Upper lobe of right lung (tissue), 1 donor: ENCODE measurements around the gene MUCL3. TPM values are rescaled to one million over a fixed set of nuclear protein-coding genes. Genes with fewer than 3 reads are reported as not detected.
A peak's percentile ranks its signal among the peaks of the same experiment; 100 is the strongest.
"Not testable (repeated sequence)": the region's sequence is repeated elsewhere in the genome, so short reads cannot be mapped to it uniquely, and the experiment has no call there.

Source experiments
- ATAC-seq: fragments of 200-7000 bp; cut with Tn5 transposase; one replicate; pipeline ENCODE4 v1.9.1; 2020; ENCODE audit warnings: mild to moderate bottlenecking, moderate library complexity
- DNase-seq: peaks from one replicate; pipeline ENCODE4 v3.0.0-alpha.2; 2020
- H3K27ac ChIP-seq: fragments of 200-600 bp; one replicate; pipeline ENCODE4 v1.8.0; 2022
- H3K27me3 ChIP-seq: fragments of 200-600 bp; one replicate; pipeline ENCODE4 v1.8.0; 2022; ENCODE audit warnings: mild to moderate bottlenecking
- H3K36me3 ChIP-seq: fragments of 200-600 bp; one replicate; pipeline ENCODE4 v1.8.0; 2022
- H3K4me1 ChIP-seq: fragments of 200-600 bp; one replicate; pipeline ENCODE4 v1.8.0; 2022
- H3K4me3 ChIP-seq: fragments of 200-600 bp; one replicate; pipeline ENCODE4 v1.8.0; 2022; ENCODE audit warnings: mild to moderate bottlenecking
- H3K9me3 ChIP-seq: fragments of 200-600 bp; one replicate; pipeline ENCODE4 v1.8.0; 2022
- CTCF ChIP-seq: fragments of 200-600 bp; IDR thresholded peaks from one replicate; pipeline ENCODE4 v1.8.0; 2022; ENCODE audit warnings: antibody characterized with exemption
- intact Hi-C: fragments of 100-400 bp; cut with DNase I; formaldehyde crosslinking; loops from one replicate; pipeline ENCODE4 v1.11.0; 2022
- total RNA-seq: library from RNA; stranded (reverse); fragmentation: NEBNext Ultra II Directional; extraction: Animal tissue kit (Norgen Biotek cat#: 25700); gene quantifications from one replicate; pipeline ENCODE4 v1.2.1, GENCODE V29; 2021
- donor health status: DM: no; HTN: yes; CAD: no; lungs with severe emphysema.

Gene MUCL3
- total RNA-seq, 1 donor from 2014 or later, result 4.6 TPM

GRCh38 chr6:30918670-30919069, 22.1 kb upstream of the MUCL3 start:
- Histone ChIP-seq H3K4me3 (no peak overlapping the region), H3K36me3 (peaks cover 64% of the 10 kb centered on the region), H3K4me1 (peaks cover 17% of the 10 kb centered on the region), H3K27ac (no peak overlapping the region), H3K9me3 (no peaks in the 10 kb centered on the region), H3K27me3 (no peaks in the 10 kb centered on the region)
- DNase-seq (no peak), ATAC-seq (no peak)
- intact Hi-C loops, result loop anchor here (10.0 kb wide), 1 partner anchor 156 kb away; no protein-coding TSS in a partner anchor
- TF ChIP-seq CTCF, result no peak

DNA sequence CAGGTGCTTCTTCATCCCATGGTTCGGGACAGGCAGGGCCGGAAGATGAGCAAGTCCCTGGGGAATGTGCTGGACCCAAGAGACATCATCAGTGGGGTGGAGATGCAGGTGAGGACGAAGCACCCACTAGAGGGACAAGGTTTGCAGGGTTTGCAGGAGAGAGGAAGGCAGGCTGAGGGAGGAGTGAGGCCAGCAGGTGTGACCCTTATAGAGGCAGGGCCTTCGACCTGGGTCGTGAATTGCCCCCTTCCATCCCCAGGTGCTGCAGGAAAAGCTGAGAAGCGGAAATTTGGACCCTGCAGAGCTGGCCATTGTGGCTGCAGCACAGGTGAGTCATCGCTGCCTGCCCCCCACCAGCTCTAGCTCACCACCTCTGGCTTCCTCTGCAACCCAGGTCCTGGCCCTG, 18.3 kb upstream of the MUCL3 start:
- no peak overlapping the region for H3K27ac ChIP-seq
- no peak for ATAC-seq
- peaks cover 8% of the 10 kb centered on the region for H3K4me1 ChIP-seq
- DNase-seq, result no peak
- no peak overlapping the region for H3K4me3 ChIP-seq
- no peaks in the 10 kb centered on the region for H3K27me3 ChIP-seq
- H3K36me3 ChIP-seq, result peaks cover 86% of the 10 kb centered on the region
- intact Hi-C loops, result no loop called here
- H3K9me3 ChIP-seq, result no peaks in the 10 kb centered on the region
- TF ChIP-seq CTCF, result no peak

GRCh38 chr6:30924040-30924627, 16.6 kb upstream of the MUCL3 start:
- not testable (repeated sequence) for DNase-seq

DNA sequence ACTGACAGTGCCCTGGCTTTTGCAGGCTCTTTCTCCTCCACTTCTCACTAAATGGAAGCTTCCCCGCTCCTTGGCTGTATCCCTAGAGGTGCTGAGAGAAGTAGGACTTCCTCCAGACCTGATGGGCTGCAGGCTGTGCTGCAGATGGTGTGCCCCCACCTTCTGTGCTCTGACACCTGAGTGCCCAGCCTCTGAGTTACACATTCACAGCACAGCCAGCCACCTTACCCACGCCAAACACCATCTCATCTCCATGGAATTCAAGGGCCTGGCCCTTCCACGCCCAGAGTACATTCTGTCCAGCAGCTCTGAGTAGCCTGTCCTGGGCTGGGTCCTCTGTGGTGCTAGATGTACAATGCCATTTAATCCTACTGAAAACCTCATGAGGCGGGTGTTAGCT, 14.1 kb upstream of the MUCL3 start:
- H3K9me3 ChIP-seq, result no peaks in the 10 kb centered on the region
- peak overlapping the region; percentile 80 for H3K27ac ChIP-seq
- peak; percentile 91 for ATAC-seq
- H3K4me3 ChIP-seq, result no peak overlapping the region
- intact Hi-C loops, result no loop called here
- no peak for TF ChIP-seq CTCF
- H3K36me3 ChIP-seq, result peaks cover 47% of the 10 kb centered on the region
- no peaks in the 10 kb centered on the region for H3K27me3 ChIP-seq
- DNase-seq, result peak; percentile 82
- peaks cover 8% of the 10 kb centered on the region for H3K4me1 ChIP-seq

More at GRCh38 chr6:30924040-30924627, 16.6 kb upstream of the MUCL3 start:
- H3K27me3 ChIP-seq, H3K9me3 ChIP-seq, intact Hi-C loops, ATAC-seq, H3K27ac ChIP-seq, H3K4me1 ChIP-seq, H3K4me3 ChIP-seq: not testable (repeated sequence)
- peaks cover 72% of the 10 kb centered on the region for H3K36me3 ChIP-seq

GRCh38 chr6:30927080-30927479, 13.7 kb upstream of the MUCL3 start:
- ATAC-seq, H3K27me3 ChIP-seq, H3K4me3 ChIP-seq, H3K4me1 ChIP-seq, DNase-seq, intact Hi-C loops, H3K9me3 ChIP-seq: not testable (repeated sequence)
- Histone ChIP-seq H3K27ac (peak overlapping the region; percentile 80), H3K36me3 (peaks cover 42% of the 10 kb centered on the region)

- H3K27ac ChIP-seq, result peak overlapping the region; percentile 80
- intact Hi-C loops, result no loop called here
- no peak overlapping the region for H3K4me3 ChIP-seq
- ATAC-seq, result no peak
- peaks cover 9% of the 10 kb centered on the region for H3K4me1 ChIP-seq
- no peak for TF ChIP-seq CTCF
- no peak for DNase-seq
- no peaks in the 10 kb centered on the region for H3K27me3 ChIP-seq
- no peaks in the 10 kb centered on the region for H3K9me3 ChIP-seq
- H3K36me3 ChIP-seq, result peaks cover 26% of the 10 kb centered on the region
Measured at GRCh38 chr6:30928677-30929076, 12.1 kb upstream of the MUCL3 start.

DNA sequence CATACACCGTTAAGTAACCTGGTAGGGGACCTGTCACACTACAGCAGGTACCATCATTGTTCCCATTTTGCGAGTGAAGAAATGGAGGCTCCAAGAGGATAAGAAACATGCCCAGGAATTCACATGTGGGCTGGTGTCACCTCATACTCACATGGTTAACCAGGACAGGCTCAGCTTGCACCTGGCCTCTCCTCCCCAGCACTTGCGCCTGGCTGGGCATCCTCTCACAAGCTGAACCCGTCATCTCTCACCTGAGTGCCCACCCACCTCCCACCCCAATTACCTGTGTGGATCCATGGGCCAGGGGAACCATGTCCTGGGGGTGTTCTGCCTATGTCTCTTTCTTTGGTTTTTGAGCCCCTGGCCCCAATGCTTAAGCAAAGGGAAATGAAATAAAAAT, 10.3 kb upstream of the MUCL3 start:
- intact Hi-C loops, result no loop called here
- peak overlapping the region; percentile 80 for H3K27ac ChIP-seq
- peak; percentile 29 for ATAC-seq
- no peaks in the 10 kb centered on the region for H3K9me3 ChIP-seq
- DNase-seq, result no peak
- H3K27me3 ChIP-seq, result no peaks in the 10 kb centered on the region
- TF ChIP-seq CTCF, result no peak
- H3K4me3 ChIP-seq, result peak overlapping the region; percentile 48
- peaks cover 16% of the 10 kb centered on the region for H3K36me3 ChIP-seq
- H3K4me1 ChIP-seq, result peaks cover 13% of the 10 kb centered on the region
